Right renal pelvis (tissue), 4 donors: ENCODE results near the gene TMEM94. TPM values are rescaled to one million over a fixed set of nuclear protein-coding genes. Genes with fewer than 3 reads are reported as not detected.

Experiments
- DNase-seq, 4 donors: peaks; one replicate each; pipeline ENCODE4 v3.0.0-alpha.2; 2013; ENCODE audit warnings: low read depth in 4 of 4, low spot score in 3 of 4, missing footprints in 1 of 4
- polyA plus RNA-seq, 4 donors: library from polyadenylated mRNA; unstranded; fragments of 120-200 nt; gene quantifications; one replicate each; pipeline ENCODE4 v1.2.1, GENCODE V29; 2013; ENCODE audit not compliant: insufficient read length in 4 of 4

TMEM94 gene
- polyA plus RNA-seq, 4 donors = 77.7 to 99.0 (median 81.1) TPM

GRCh38 chr17:75492555-75493168 is 36.2 kb downstream of the TMEM94 start:
- DNase-seq = no peak

- no peak for DNase-seq
Observed at GRCh38 chr17:75493476-75494129, 37.2 kb downstream of the TMEM94 start.

GRCh38 chr17:75494326-75494877 is 38.0 kb downstream of the TMEM94 start:
- DNase-seq = no peak

GRCh38 chr17:75496005-75496404 is 39.6 kb downstream of the TMEM94 start:
- DNase-seq = no peak

- DNase-seq = no peak
Observed at GRCh38 chr17:75498039-75498725, 41.7 kb downstream of the TMEM94 start.

GRCh38 chr17:75498726-75499213 is 42.3 kb downstream of the TMEM94 start:
- DNase-seq = no peak

GRCh38 chr17:75499313-75500022 is 43.0 kb downstream of the TMEM94 start:
- DNase-seq = no peak

GRCh38 chr17:75500419-75501216 is 44.2 kb downstream of the TMEM94 start:
- no peak for DNase-seq

- DNase-seq = no peak
Observed at GRCh38 chr17:75501378-75502071, 45.1 kb downstream of the TMEM94 start.

- DNase-seq = no peak
Observed at GRCh38 chr17:75502072-75502720, 45.8 kb downstream of the TMEM94 start.

GRCh38 chr17:75502721-75503329 is 46.4 kb downstream of the TMEM94 start:
- no peak for DNase-seq

- no peak for DNase-seq
Observed at GRCh38 chr17:75503337-75503950, 47.0 kb downstream of the TMEM94 start.

- no peak for DNase-seq
Observed at GRCh38 chr17:75503976-75504346, 47.5 kb downstream of the TMEM94 start.

GRCh38 chr17:75504347-75505151 is 48.1 kb downstream of the TMEM94 start:
- DNase-seq = no peak

- no peak for DNase-seq
Observed at GRCh38 chr17:75505152-75505409, 48.6 kb downstream of the TMEM94 start.

- no peak for DNase-seq
Observed at GRCh38 chr17:75505640-75506039, 49.2 kb downstream of the TMEM94 start.

GRCh38 chr17:75506134-75506533 is 49.7 kb downstream of the TMEM94 start:
- DNase-seq = no peak

GRCh38 chr17:75506888-75507287 is 50.5 kb downstream of the TMEM94 start:
- DNase-seq = no peak
